Fibroblast of villous mesenchyme (primary cell): ENCODE data around the gene C3orf80. TPM values are rescaled to one million over a fixed set of nuclear protein-coding genes. Genes with fewer than 3 reads are reported as not detected.
A peak's percentile ranks its signal among the peaks of the same experiment; 100 is the strongest.
"Not testable (repeated sequence)": the region's sequence is repeated elsewhere in the genome, so short reads cannot be mapped to it uniquely, and the experiment has no call there.

Experiments used
- DNase-seq: peaks from one replicate; pipeline ENCODE4 v3.0.0-alpha.2; 2010; ENCODE audit warnings: low read depth
- H3K4me3 ChIP-seq: 2 replicates; pipeline ENCODE4 v1.5.1; 2011; ENCODE audit warnings: low read depth, mild to moderate bottlenecking, low read length
- total RNA-seq: library from RNA; depleted of rRNA; stranded (reverse); fragments of >200 nt; gene quantifications from 2 replicates; pipeline ENCODE4 v1.2.3, GENCODE V29; 2012
- TF ChIP-seq, protein P1 (sequence below): IDR thresholded peaks from 2 replicates; pipeline ENCODE4 v1.5.1; 2012; ENCODE audit warnings: low read depth, mild to moderate bottlenecking, low read length; ENCODE audit not compliant: insufficient read depth

The C3orf80 gene
- total RNA-seq, result 0.86 and 3.2 TPM in 2 replicates

DNA sequence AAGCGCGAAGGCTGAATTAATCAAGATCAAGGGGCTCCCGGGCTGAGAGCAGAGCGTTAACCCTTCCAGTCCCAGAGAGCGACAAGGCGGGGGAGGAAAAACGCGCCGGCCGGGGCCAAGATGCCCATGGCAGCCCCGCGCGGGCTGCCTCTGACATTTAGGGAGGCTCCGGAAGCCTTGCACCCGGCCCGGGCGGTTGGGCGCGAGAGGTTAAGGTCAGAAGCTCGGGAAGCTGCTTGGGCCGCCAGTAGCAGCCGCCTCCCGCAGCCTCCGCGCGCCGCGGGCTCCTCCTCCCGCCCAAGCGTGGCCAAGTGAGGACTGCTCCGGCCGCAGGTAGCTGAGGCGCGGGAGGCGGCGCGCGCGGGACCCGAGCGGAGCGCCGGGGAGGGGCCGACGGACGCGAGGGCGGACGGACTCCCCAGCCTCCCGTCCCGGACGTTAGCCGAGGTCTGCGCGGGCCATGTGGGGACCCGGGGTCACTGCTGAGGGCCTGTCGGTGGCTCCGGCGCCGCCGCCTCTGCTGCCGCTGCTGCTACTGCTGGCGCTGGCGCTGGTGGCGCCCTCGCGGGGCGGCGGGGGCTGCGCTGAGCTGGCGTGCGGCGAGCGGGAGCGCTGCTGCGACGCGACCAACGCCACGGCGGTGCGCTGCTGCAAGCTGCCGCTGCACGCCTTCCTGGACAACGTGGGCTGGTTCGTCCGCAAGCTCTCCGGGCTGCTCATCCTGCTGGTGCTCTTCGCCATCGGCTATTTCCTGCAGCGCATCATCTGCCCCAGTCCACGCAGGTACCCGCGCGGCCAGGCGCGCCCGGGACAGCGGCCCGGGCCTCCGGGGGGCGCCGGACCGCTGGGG is at the start of gene C3orf80:
Gene C3orf80 (plus strand): TSS at position 247 of the 850 bp plus-strand sequence. CDS start 214 bp downstream, at position 461.
- TF ChIP-seq, protein P1, sequence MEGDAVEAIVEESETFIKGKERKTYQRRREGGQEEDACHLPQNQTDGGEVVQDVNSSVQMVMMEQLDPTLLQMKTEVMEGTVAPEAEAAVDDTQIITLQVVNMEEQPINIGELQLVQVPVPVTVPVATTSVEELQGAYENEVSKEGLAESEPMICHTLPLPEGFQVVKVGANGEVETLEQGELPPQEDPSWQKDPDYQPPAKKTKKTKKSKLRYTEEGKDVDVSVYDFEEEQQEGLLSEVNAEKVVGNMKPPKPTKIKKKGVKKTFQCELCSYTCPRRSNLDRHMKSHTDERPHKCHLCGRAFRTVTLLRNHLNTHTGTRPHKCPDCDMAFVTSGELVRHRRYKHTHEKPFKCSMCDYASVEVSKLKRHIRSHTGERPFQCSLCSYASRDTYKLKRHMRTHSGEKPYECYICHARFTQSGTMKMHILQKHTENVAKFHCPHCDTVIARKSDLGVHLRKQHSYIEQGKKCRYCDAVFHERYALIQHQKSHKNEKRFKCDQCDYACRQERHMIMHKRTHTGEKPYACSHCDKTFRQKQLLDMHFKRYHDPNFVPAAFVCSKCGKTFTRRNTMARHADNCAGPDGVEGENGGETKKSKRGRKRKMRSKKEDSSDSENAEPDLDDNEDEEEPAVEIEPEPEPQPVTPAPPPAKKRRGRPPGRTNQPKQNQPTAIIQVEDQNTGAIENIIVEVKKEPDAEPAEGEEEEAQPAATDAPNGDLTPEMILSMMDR, result no peak
- H3K4me3 ChIP-seq, result peak within 1 kb of the TSS; percentile 53
- peak; percentile 30 for DNase-seq

DNA sequence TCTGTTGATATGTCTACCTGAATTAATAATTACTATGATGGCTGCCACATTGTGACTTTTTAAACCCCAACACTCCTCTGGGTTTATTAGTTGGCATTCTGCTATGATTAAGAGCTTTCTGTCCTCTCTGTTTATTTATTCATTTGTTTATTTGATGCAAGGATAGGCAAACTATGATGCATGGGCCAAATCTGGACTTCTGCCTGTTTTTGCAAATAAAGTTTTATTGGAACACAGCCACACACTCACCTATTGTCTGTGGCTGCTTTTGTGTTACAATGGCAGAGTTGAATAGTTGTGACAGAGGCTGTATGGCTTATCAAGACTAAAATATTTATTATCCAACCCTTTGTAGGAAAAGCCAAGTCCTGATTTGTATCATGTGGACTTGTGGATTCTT is 48.3 kb upstream of the C3orf80 start:
- DNase-seq, result no peak
- H3K4me3 ChIP-seq, result no peak overlapping the region
- TF ChIP-seq, protein P1, result no peak

DNA sequence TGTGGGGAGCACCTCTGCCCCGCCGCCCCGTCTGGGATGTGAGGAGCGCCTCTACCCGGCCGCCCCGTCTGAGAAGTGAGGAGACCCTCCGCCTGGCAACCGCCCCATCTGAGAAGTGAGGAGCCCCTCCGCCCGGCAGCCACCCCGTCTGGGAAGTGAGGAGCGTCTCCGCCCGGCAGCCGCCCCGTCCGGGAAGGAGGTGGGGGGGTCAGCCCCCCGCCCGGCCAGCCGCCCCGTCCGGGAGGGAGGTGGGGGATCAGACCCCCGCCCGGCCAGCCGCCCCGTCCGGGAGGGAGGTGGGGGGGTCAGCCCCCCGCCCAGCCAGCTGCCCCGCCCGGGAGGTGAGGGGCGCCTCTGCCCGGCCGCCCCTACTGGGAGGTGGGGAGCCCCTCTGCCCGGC is 46.6 kb upstream of the C3orf80 start:
- not testable (repeated sequence) for H3K4me3 ChIP-seq, DNase-seq

DNA sequence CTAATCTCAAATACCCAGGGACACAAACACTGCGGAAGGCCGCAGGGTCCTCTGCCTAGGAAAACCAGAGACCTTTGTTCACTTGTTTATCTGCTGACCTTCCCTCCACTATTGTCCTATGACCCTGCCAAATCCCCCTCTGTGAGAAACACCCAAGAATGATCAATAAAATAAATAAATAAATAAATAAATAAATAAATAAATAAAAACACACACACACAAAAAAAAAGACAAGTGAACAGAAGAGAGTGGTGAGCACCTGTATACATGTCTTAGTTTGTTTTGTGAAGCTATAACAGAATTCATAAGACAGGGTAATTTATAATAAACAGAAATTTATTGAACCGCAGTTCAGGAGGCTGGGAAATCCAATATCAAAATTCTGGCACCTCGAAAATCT is 45.8 kb upstream of the C3orf80 start:
- DNase-seq, H3K4me3 ChIP-seq: not testable (repeated sequence)

DNA sequence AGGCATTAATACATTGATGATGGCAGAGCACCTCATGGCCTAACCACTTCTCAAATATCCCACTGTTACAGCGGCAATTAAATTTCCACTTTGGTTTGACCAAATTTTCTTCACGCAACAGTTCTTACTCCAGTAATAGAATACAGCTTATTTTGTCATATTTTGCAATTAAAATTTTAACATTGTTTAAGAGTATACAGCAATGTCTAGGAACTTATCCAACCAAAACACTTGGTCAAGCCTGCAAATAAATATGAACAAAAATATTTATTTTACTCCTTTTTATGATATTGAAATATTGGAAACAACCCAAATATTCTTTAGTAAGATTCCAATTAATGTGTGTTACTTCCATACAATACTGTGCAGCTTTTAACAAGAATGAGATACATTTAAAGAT is 45.3 kb upstream of the C3orf80 start:
- DNase-seq, result no peak
- H3K4me3 ChIP-seq, result no peak overlapping the region
- TF ChIP-seq, protein P1, result no peak

DNA sequence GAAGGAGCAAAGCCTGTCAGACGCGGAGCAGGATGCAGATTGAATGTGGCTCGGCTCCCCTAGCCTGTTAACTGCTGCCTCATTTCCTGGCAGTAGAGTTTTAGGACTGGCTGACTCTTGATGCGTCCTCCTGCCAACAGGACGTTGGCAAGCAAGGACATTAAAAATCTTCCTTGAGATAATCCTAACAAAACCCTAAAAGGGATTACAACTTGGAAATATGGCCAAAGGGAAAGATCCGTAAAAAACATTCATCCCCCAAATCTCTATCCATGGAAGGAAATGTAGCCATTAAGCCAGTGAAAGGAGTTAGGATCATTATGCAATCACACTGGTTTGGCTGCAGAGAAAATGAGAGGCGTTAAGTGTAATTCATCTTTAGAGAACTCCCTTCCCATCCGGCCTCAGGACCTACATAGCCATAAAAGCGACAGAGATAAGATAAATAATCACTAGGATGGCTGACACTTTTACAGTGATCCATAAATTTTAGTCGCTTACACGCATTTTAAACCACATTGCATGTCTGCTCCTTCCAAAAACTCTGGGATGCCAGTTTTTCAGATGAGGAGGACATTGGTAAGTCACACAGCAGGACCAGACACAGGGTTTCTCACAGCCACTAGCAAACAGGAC is 44.5 kb upstream of the C3orf80 start:
- TF ChIP-seq, protein P1, result no peak
- H3K4me3 ChIP-seq, result peak overlapping the region; percentile 31
- peak; percentile 97 for DNase-seq

DNA sequence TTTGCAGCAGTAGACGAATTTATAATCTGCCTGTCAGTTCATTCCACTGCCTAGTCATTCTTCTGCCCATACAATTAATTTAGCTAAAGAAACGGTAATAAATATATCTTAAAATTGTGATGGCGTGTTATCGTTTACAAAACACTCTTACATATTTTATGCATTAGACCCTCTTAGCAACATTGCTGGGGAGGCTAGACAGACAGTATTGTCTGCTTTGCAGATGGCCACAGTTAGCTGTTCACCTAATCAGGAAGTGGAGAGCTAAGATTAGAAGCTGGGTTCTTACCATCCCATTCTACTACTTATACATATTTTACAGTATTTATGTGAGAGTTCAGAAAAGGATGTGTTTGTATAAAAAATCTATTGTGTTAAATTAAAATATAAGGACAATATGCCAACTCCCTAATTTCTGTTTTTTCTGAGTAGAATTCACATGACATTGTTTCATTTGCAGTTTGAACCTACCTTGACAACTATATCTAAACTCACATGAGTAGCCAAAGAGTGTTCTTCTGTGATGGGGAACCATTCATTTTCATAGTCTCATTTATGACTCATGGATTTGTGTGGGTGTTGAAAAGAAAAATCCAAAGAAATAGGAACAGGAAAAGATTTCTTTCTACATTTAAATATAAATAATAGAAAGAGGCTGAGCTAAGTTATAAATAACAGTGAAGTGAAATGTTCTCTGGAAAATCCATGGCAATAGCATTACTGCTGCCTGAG is 41.7 kb upstream of the C3orf80 start:
- no peak for DNase-seq

More for the DNA sequence above, 41.7 kb upstream of the C3orf80 start:
- H3K4me3 ChIP-seq, result no peak overlapping the region
- TF ChIP-seq, protein P1, result no peak
